ENCODE measurements around the gene DPF1.

- TF ChIP-seq CTCF (IDR thresholded peaks at IDR 0.05), result no peak
- TF ChIP-seq EZH2 (IDR thresholded peaks at IDR 0.05; ENCODE audit: borderline replicate concordance, insufficient read depth, low read depth, low read length, poor library complexity, severe bottlenecking), result peak; percentile 18
Measured at GRCh38 chr19:38209671-38210457, 14.2 kb downstream of the DPF1 start.
